OCI-LY1 (cell line): ENCODE measurements around the gene CDH23.

Experiments
- H2AFZ ChIP-seq: fragments of 200-600 bp; sonication (generic), shearing (Covaris generic); 2 replicates; pipeline ENCODE4 v1.6.0; 2014; ENCODE audit warnings: antibody characterized with exemption, mild to moderate bottlenecking, low read length
- H3F3A ChIP-seq: fragments of 200-600 bp; sonication (generic), shearing (Covaris generic); 2 replicates; pipeline ENCODE4 v1.6.0; 2014; ENCODE audit warnings: mild to moderate bottlenecking, antibody characterized with exemption, low read length, moderate library complexity; ENCODE audit not compliant: insufficient read depth
- H3K27ac ChIP-seq: fragments of 200-600 bp; sonication (generic); 2 replicates; pipeline ENCODE4 v1.5.1; 2014; ENCODE audit warnings: low read length, mixed run types, mild to moderate bottlenecking, low read depth; ENCODE audit not compliant: poor library complexity, severe bottlenecking
- H3K27me3 ChIP-seq: fragments of 200-600 bp; sonication (generic); 2 replicates; pipeline ENCODE4 v1.6.0; 2014; ENCODE audit warnings: antibody characterized with exemption, mild to moderate bottlenecking, low read length, moderate library complexity; ENCODE audit not compliant: insufficient read depth
- H3K36me3 ChIP-seq: fragments of 200-600 bp; sonication (generic); 2 replicates; pipeline ENCODE4 v1.6.1; 2014; ENCODE audit warnings: mild to moderate bottlenecking, antibody characterized with exemption, low read length, moderate library complexity, mixed read lengths; ENCODE audit not compliant: insufficient read depth
- H3K4me1 ChIP-seq: fragments of 200-600 bp; sonication (generic); 2 replicates; pipeline ENCODE4 v1.5.1; 2014; ENCODE audit warnings: mild to moderate bottlenecking, low read length, moderate library complexity; ENCODE audit not compliant: insufficient read depth, severe bottlenecking
- H3K4me2 ChIP-seq: fragments of 200-600 bp; sonication (generic), shearing (Covaris generic); 2 replicates; pipeline ENCODE4 v1.6.1; 2014; ENCODE audit warnings: low read length
- H3K4me3 ChIP-seq: fragments of 200-600 bp; sonication (generic); 2 replicates; pipeline ENCODE4 v1.5.1; 2014; ENCODE audit warnings: low read length, low read depth, mild to moderate bottlenecking, mixed read lengths; ENCODE audit not compliant: poor library complexity, severe bottlenecking
- H3K79me2 ChIP-seq: fragments of 200-600 bp; shearing (Covaris generic); 2 replicates; pipeline ENCODE4 v1.6.1; 2016; ENCODE audit warnings: mixed run types, low read length, mixed read lengths; ENCODE audit not compliant: insufficient read depth
- H3K9ac ChIP-seq: fragments of 200-600 bp; sonication (generic), shearing (Covaris generic); 2 replicates; pipeline ENCODE4 v1.6.1; 2014; ENCODE audit warnings: mild to moderate bottlenecking, low read length, mixed read lengths
- H3K9me2 ChIP-seq: fragments of 200-600 bp; sonication (generic), shearing (Covaris generic); 2 replicates; pipeline ENCODE4 v1.6.1; 2014; ENCODE audit warnings: low read depth, mild to moderate bottlenecking, low read length, mixed read lengths
- H3K9me3 ChIP-seq: fragments of 200-600 bp; shearing (Covaris generic); 2 replicates; pipeline ENCODE4 v1.6.1; 2014; ENCODE audit warnings: low read length, mixed read lengths
- H4K20me1 ChIP-seq: fragments of 200-600 bp; sonication (generic), shearing (Covaris generic); 2 replicates; pipeline ENCODE4 v1.6.0; 2016; ENCODE audit warnings: mild to moderate bottlenecking, low read length; ENCODE audit not compliant: insufficient read depth
- EZH2 ChIP-seq: fragments of 200-600 bp; sonication (generic), shearing (Covaris generic); IDR thresholded peaks from 2 replicates; pipeline ENCODE4 v1.8.0; 2017; ENCODE audit warnings: borderline replicate concordance, mixed run types, mild to moderate bottlenecking, antibody characterized with exemption, low read length, moderate library complexity, mixed read lengths
- TF ChIP-seq, protein P1 (sequence below): fragments of 200-600 bp; sonication (generic), shearing (Covaris generic); IDR thresholded peaks from 2 replicates; pipeline ENCODE4 v1.5.1; 2017; ENCODE audit warnings: mild to moderate bottlenecking, antibody characterized with exemption, low read length, moderate library complexity, mixed read lengths

Gene CDH23

DNA sequence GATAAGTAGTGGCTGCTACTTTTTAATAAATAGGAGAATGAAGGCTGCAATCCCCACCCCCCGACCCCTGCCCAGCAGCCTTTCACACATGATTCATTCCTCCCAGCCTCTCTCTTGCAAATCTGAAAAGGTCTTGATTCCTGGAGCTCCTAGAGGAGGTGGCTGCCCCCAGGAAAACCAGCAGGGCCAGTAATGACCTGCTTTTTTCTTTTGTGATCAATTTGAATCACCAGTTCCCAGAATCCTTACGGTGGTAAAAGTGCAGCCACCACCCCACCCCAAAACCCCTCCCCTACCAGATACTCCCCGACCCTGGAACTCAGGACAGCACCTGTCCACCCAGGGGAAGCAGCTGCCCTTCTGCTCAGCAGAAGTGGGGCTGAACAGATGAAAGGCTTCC lies 213.9 kb downstream of the CDH23 start:
- no peak overlapping the region for H3K9ac ChIP-seq
- no peak overlapping the region for H2AFZ ChIP-seq
- no peak overlapping the region for H3K4me3 ChIP-seq
- no peaks in the 10 kb centered on the region for H3F3A ChIP-seq
- no peaks in the 10 kb centered on the region for H3K36me3 ChIP-seq
- 0 out of 2 replicates have a peak, but pooled peaks cover 8% of the 10 kb centered on the region for H3K27me3 ChIP-seq
- no peaks in the 10 kb centered on the region for H3K9me3 ChIP-seq
- H3K9me2 ChIP-seq: no peaks in the 10 kb centered on the region
- TF ChIP-seq EZH2: no peak
- TF ChIP-seq, protein P1, sequence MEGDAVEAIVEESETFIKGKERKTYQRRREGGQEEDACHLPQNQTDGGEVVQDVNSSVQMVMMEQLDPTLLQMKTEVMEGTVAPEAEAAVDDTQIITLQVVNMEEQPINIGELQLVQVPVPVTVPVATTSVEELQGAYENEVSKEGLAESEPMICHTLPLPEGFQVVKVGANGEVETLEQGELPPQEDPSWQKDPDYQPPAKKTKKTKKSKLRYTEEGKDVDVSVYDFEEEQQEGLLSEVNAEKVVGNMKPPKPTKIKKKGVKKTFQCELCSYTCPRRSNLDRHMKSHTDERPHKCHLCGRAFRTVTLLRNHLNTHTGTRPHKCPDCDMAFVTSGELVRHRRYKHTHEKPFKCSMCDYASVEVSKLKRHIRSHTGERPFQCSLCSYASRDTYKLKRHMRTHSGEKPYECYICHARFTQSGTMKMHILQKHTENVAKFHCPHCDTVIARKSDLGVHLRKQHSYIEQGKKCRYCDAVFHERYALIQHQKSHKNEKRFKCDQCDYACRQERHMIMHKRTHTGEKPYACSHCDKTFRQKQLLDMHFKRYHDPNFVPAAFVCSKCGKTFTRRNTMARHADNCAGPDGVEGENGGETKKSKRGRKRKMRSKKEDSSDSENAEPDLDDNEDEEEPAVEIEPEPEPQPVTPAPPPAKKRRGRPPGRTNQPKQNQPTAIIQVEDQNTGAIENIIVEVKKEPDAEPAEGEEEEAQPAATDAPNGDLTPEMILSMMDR: no peak
- H3K4me2 ChIP-seq: no peak overlapping the region
- H4K20me1 ChIP-seq: no peaks in the 10 kb centered on the region
- no peaks in the 10 kb centered on the region for H3K79me2 ChIP-seq
- H3K27ac ChIP-seq: no peak overlapping the region
- H3K4me1 ChIP-seq: no peaks in the 10 kb centered on the region

DNA sequence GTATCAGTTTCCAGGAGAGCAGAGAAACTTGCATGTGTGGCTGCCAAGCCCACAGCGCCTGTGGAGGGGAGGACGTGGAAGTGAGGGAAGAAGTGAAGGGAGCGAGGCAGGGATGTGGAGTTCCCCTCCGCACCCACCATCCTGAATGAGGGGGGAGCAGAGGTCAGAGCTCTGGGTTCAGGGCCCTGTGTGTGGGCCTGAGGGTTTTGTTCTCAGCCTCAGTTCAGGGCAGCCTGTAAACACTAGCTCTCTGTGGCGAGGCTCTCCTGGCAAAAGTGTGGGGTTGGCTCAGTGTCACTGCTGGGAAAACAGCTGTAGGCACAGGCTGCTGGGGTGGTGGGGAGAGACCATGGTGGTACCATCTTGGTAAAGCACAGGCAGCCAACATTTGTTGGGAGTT lies 214.4 kb downstream of the CDH23 start:
- no peaks in the 10 kb centered on the region for H3K36me3 ChIP-seq
- H2AFZ ChIP-seq: no peak overlapping the region
- no peaks in the 10 kb centered on the region for H4K20me1 ChIP-seq
- H3K9ac ChIP-seq: no peak overlapping the region
- no peaks in the 10 kb centered on the region for H3K4me1 ChIP-seq
- no peaks in the 10 kb centered on the region for H3K79me2 ChIP-seq
- TF ChIP-seq, protein P1: no peak
- TF ChIP-seq EZH2: no peak
- H3K4me3 ChIP-seq: no peak overlapping the region
- no peak overlapping the region for H3K4me2 ChIP-seq
- no peak overlapping the region for H3K27ac ChIP-seq
- no peaks in the 10 kb centered on the region for H3K9me3 ChIP-seq
- peaks cover 8% of the 10 kb centered on the region; the same call in 1 of the 2 replicates for H3K27me3 ChIP-seq
- no peaks in the 10 kb centered on the region for H3K9me2 ChIP-seq
- H3F3A ChIP-seq: no peaks in the 10 kb centered on the region

DNA sequence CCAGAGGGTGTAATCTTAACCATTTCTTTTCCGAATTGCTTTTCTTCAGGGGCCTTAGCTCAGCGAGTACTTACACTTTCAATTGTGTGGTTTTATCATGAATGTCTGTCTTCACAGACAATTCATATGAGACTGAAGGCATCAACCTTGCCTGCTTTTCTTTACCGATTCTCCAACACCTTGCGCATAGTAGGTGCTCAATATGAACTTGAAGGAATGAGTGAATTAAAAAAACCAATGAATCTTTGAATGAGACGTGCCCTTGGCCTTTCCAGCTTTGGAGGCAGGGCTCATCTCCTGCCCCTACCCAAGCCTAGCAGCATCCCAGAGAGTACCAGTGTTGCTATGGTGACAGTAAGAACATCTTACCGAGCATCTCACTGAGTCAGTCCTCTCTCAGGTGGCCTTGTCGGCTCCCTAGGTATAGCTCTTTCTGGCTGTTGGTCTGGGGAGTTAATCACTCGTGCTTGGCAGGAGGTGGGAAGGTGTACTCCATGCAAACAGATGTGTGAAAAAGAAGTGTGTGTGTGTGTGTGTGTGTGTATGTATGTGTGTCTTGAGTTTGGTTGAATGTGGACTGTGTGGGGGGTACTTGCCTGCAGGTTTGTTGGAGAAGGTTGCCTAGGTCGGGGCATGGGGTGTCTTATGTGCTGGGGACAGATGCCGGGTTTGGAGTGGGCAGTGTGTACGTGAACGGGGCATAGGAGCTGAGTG lies 215.1 kb downstream of the CDH23 start:
- H3K4me2 ChIP-seq: no peak overlapping the region
- H2AFZ ChIP-seq: no peak overlapping the region
- H3K27ac ChIP-seq: no peak overlapping the region
- H3K36me3 ChIP-seq: no peaks in the 10 kb centered on the region
- no peaks in the 10 kb centered on the region for H3F3A ChIP-seq
- no peak overlapping the region for H3K4me3 ChIP-seq
- peaks cover 8% of the 10 kb centered on the region; the same call in 1 of the 2 replicates for H3K27me3 ChIP-seq
- H3K9me2 ChIP-seq: no peaks in the 10 kb centered on the region
- no peaks in the 10 kb centered on the region for H3K4me1 ChIP-seq
- no peaks in the 10 kb centered on the region for H3K79me2 ChIP-seq
- no peak overlapping the region for H3K9ac ChIP-seq
- TF ChIP-seq, protein P1: no peak
- H4K20me1 ChIP-seq: no peaks in the 10 kb centered on the region
- no peaks in the 10 kb centered on the region for H3K9me3 ChIP-seq
